B cell (primary cell): Measurements from ENCODE around the gene NT5E. TPM values are rescaled to one million over a fixed set of nuclear protein-coding genes. Genes with fewer than 3 reads are reported as not detected.

Experiments
- ATAC-seq: fragments of 200-7000 bp; cut with Tn5 transposase; one replicate; pipeline ENCODE4 v1.10.0; 2021; ENCODE audit warnings: low read depth, mild to moderate bottlenecking, moderate number of reproducible peaks, moderate library complexity
- CTCF ChIA-PET: fragments of 350-600 bp; sonication (Branson Sonifier 250); formaldehyde crosslinking; loops from one replicate; lab custom pipeline; 2021; ENCODE audit warnings: antibody characterized with exemption, inconsistent platforms; lab: Charles Lee
- POLR2A ChIA-PET: fragments of 350-600 bp; sonication (Branson Sonifier 250); formaldehyde crosslinking; loops from one replicate; lab custom pipeline; 2021; ENCODE audit warnings: antibody characterized with exemption; lab: Charles Lee
- DNase-seq: peaks from one replicate; pipeline ENCODE4 v3.0.0; 2013
- H2AFZ ChIP-seq: 2 replicates; pipeline ENCODE4 v1.6.1; 2012; ENCODE audit warnings: mild to moderate bottlenecking, low read depth, low read length; ENCODE audit not compliant: insufficient read depth, poor library complexity, severe bottlenecking
- H3K27ac ChIP-seq, 2 donors: 1 replicate in 1 of 2; 2 replicates in 1 of 2; pipeline ENCODE4 v1.5.1; 2012 to 2013; ENCODE audit warnings: low read length in 2 of 2, mild to moderate bottlenecking in 2 of 2, moderate library complexity in 1 of 2
- H3K27me3 ChIP-seq, 4 experiments: fragments of 200-600 bp in 1 of 4; sonication (generic) in 1 of 4; replicated peaks in 1 of 4; 1 replicate in 2 of 4; 2 replicates in 2 of 4; pipeline versions ENCODE4 v1.6.1 to v1.7.0; 2013 to 2016; ENCODE audit warnings: low read length in 3 of 4, mild to moderate bottlenecking in 2 of 4, mixed read lengths in 1 of 4, moderate library complexity in 1 of 4; ENCODE audit not compliant: insufficient read depth in 4 of 4, control insufficient read depth in 3 of 4; ENCODE audit errors: control extremely low read depth in 1 of 4
- H3K36me3 ChIP-seq, 2 experiments: replicated peaks in 1 of 2; 1 replicate in 1 of 2; 2 replicates in 1 of 2; pipeline versions ENCODE4 v1.6.1 to v1.7.1; 2013; ENCODE audit warnings: low read length in 1 of 2; ENCODE audit not compliant: insufficient read depth in 2 of 2, control insufficient read depth in 1 of 2; ENCODE audit errors: control extremely low read depth in 1 of 2, extremely low read depth in 1 of 2
- H3K4me1 ChIP-seq, 2 donors: fragments of 200-600 bp in 1 of 2; sonication (generic) in 1 of 2; 1 replicate in 1 of 2; 2 replicates in 1 of 2; pipeline versions ENCODE4 v1.5.1 to v1.6.1; 2013 to 2017; ENCODE audit warnings: low read length in 2 of 2; ENCODE audit not compliant: control insufficient read depth in 2 of 2, insufficient read depth in 2 of 2
- H3K4me2 ChIP-seq: replicated peaks from 2 replicates; pipeline ENCODE3; 2012; ENCODE audit warnings: mild to moderate bottlenecking, low read depth, low read length; ENCODE audit not compliant: poor library complexity, severe bottlenecking
- H3K4me3 ChIP-seq, 5 experiments: fragments of 200-600 bp in 1 of 5; sonication (generic) in 1 of 5; 1 replicate in 3 of 5; 2 replicates in 2 of 5; pipeline versions ENCODE4 v1.5.1 to v1.7.0; 2011 to 2016; ENCODE audit warnings: low read length in 4 of 5, mild to moderate bottlenecking in 4 of 5, low read depth in 2 of 5, control low read depth in 1 of 5, moderate library complexity in 1 of 5; ENCODE audit not compliant: insufficient read depth in 1 of 5; ENCODE audit errors: control extremely low read depth in 1 of 5, extremely low read depth in 1 of 5
- H3K79me2 ChIP-seq: fragments of 200-600 bp; sonication (generic); one replicate; pipeline ENCODE4 v1.6.0; 2016; ENCODE audit warnings: low read length; ENCODE audit not compliant: control insufficient read depth, insufficient read depth
- H3K9ac ChIP-seq: fragments of 200-600 bp; sonication (generic); 2 replicates; pipeline ENCODE4 v1.6.1; 2017; ENCODE audit warnings: mild to moderate bottlenecking, low read length, moderate library complexity
- H3K9me3 ChIP-seq, 3 donors: one replicate each; pipeline versions ENCODE4 v1.6.1 to v1.7.1; 2013; ENCODE audit warnings: low read length in 2 of 3; ENCODE audit not compliant: control insufficient read depth in 2 of 3, insufficient read depth in 1 of 3; ENCODE audit errors: control extremely low read depth in 1 of 3
- H4K20me1 ChIP-seq: 2 replicates; pipeline ENCODE4 v1.6.0; 2012; ENCODE audit warnings: mild to moderate bottlenecking, low read length; ENCODE audit not compliant: insufficient read depth, control insufficient read depth, poor library complexity, severe bottlenecking
- H3K27ac Mint-ChIP-seq: one replicate; pipeline ENCODE4 v1.8.0; 2021; ENCODE audit warnings: mixed read lengths
- H3K27me3 Mint-ChIP-seq: one replicate; pipeline ENCODE4 v1.8.0; 2021; ENCODE audit warnings: mixed read lengths
- H3K4me1 Mint-ChIP-seq: one replicate; pipeline ENCODE4 v1.8.0; 2021; ENCODE audit warnings: mixed read lengths
- H3K4me3 Mint-ChIP-seq: one replicate; pipeline ENCODE4 v1.8.0; 2021; ENCODE audit warnings: mixed read lengths
- H3K9me3 Mint-ChIP-seq: one replicate; pipeline ENCODE4 v1.8.0; 2022; ENCODE audit warnings: mixed read lengths; ENCODE audit not compliant: insufficient read depth
- EZH2 ChIP-seq: IDR thresholded peaks from 2 replicates; pipeline ENCODE4 v1.6.1; 2012; ENCODE audit warnings: borderline replicate concordance, low read depth, mild to moderate bottlenecking, moderate library complexity, low read length; ENCODE audit not compliant: insufficient read depth, poor library complexity, severe bottlenecking
- WGBS: methylation state at CpG from one replicate; pipeline ENCODE4 v1.1.5; 2013; ENCODE audit warnings: missing lambda C conversion rate; ENCODE audit not compliant: insufficient coverage; 5-methylcytosine and 5-hydroxymethylcytosine counted together
- intact Hi-C: fragments of 100-400 bp; cut with micrococcal nuclease; formaldehyde crosslinking; loops from one replicate; pipeline ENCODE4 v1.10.0; 2022
- polyA plus RNA-seq: library from polyadenylated mRNA; depleted of rRNA; stranded (reverse); fragments of >200 nt; gene quantifications from 2 replicates; pipeline ENCODE4 v1.2.3, GENCODE V29; 2012
- total RNA-seq, 2 donors: library from RNA; stranded (reverse); fragments of 120-200 nt in 1 of 2; gene quantifications; 1 replicate in 1 of 2; 2 replicates in 1 of 2; pipeline versions ENCODE4 v1.2.3 to v1.2.4, GENCODE V29; 2013 to 2022
- TF ChIP-seq, protein P1 (sequence below): fragments of 200-600 bp; IDR thresholded peaks from one replicate; pipeline ENCODE4 v1.8.0; 2022; ENCODE audit warnings: antibody characterized with exemption, mild to moderate bottlenecking

The NT5E gene
- total and polyA plus RNA-seq, 2 donors (not counting 1 experiment from before 2014, with no cell fraction given), result 11.6 to 23.2 TPM

DNA sequence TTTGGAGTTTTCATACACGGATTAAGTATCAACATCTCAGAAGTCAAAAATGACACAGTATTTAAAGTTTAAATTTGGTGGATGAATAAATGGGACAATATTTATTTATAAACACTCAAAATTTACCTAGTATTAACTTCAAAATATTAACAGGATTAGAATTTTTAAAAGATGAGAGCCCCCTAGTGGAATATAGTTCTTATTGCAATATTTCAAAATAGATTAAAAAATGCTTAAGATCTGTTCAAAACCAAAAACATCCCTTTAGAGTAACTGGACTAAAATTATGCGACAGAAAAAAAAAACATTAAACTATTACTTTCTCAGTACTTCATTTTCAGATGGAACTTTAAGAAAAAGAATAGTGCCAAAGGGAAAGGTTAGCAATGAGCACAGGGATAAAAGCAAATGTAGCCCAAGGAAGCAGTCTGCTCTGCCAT lies 87.2 kb downstream of the NT5E start:
- no CpG with 5 or more reads among the region's 2 CpGs for whole genome bisulfite sequencing
- Mint-ChIP-seq H3K9me3 (no peaks in the 10 kb centered on the region), H3K4me1 (no peaks in the 10 kb centered on the region), H3K27ac (no peak overlapping the region), H3K27me3 (no peaks in the 10 kb centered on the region), H3K4me3 (no peak overlapping the region)
- H3K4me2 ChIP-seq, result no peak overlapping the region
- no peaks in the 10 kb centered on the region for H3K79me2 ChIP-seq
- H3K9ac ChIP-seq, result no peak overlapping the region
- CTCF ChIA-PET, result interaction anchor here (0.6 to 3.4 kb wide), 24 partner anchors 9 to 1858 kb away, joined by 3 to 29 read pairs (median 4); partner anchors contain the start of gene NT5E
- peak; percentile 14 for DNase-seq
- no peaks in the 10 kb centered on the region for H3K4me1 ChIP-seq
- H2AFZ ChIP-seq, result no peak overlapping the region
- POLR2A ChIA-PET, result no interaction called here
- intact Hi-C loops, result loop anchor here (1.0 to 5.0 kb wide), 2 partner anchors 140 to 182 kb away; no protein-coding TSS in a partner anchor
- peaks cover 6 to 29% of the 10 kb centered on the region in 2 experiments for H3K36me3 ChIP-seq
- no peak for ATAC-seq
- H3K27ac ChIP-seq, result no peak overlapping the region
- no peak overlapping the region for H3K4me3 ChIP-seq
- H3K9me3 ChIP-seq, result no peaks in the 10 kb centered on the region
- TF ChIP-seq, protein P1, sequence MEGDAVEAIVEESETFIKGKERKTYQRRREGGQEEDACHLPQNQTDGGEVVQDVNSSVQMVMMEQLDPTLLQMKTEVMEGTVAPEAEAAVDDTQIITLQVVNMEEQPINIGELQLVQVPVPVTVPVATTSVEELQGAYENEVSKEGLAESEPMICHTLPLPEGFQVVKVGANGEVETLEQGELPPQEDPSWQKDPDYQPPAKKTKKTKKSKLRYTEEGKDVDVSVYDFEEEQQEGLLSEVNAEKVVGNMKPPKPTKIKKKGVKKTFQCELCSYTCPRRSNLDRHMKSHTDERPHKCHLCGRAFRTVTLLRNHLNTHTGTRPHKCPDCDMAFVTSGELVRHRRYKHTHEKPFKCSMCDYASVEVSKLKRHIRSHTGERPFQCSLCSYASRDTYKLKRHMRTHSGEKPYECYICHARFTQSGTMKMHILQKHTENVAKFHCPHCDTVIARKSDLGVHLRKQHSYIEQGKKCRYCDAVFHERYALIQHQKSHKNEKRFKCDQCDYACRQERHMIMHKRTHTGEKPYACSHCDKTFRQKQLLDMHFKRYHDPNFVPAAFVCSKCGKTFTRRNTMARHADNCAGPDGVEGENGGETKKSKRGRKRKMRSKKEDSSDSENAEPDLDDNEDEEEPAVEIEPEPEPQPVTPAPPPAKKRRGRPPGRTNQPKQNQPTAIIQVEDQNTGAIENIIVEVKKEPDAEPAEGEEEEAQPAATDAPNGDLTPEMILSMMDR, result peak; percentile 92
- no peak for TF ChIP-seq EZH2
- no peaks in the 10 kb centered on the region for H3K27me3 ChIP-seq
- no peaks in the 10 kb centered on the region for H4K20me1 ChIP-seq

DNA sequence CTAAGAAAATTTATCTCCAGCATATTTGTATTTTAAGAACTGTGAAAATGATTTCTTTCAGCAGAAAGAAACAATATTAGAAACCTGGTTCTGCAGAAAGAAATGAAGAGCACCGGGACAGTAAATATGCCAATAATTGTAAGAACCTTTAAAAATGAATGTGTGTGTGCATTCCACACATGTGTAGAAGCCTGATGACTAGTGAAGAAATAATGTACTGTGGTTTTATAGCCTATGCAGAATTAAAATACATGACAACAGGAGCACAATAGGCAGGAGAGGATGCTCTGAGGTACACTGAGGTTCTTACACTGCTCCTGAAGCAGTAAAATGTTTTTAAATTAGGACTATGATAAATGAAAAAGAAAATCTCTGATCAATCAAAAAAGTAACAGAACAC lies 94.9 kb downstream of the NT5E start:
- no peak overlapping the region for H3K4me3 Mint-ChIP-seq
- intact Hi-C loops, result no loop called here
- H3K4me1 ChIP-seq, result no peaks in the 10 kb centered on the region
- H3K27ac ChIP-seq, result no peak overlapping the region
- H3K27me3 Mint-ChIP-seq, result no peaks in the 10 kb centered on the region
- POLR2A ChIA-PET, result no interaction called here
- no peak overlapping the region for H3K9ac ChIP-seq
- CTCF ChIA-PET, result no interaction called here
- no peaks in the 10 kb centered on the region for H4K20me1 ChIP-seq
- TF ChIP-seq, protein P1, result no peak
- no peak for TF ChIP-seq EZH2
- H3K4me1 Mint-ChIP-seq, result no peaks in the 10 kb centered on the region
- H3K9me3 ChIP-seq, result no peaks in the 10 kb centered on the region
- H3K9me3 Mint-ChIP-seq, result no peaks in the 10 kb centered on the region
- H3K4me3 ChIP-seq, result no peak overlapping the region
- no peaks in the 10 kb centered on the region for H3K27me3 ChIP-seq
- H3K4me2 ChIP-seq, result no peak overlapping the region
- ATAC-seq (no peak), DNase-seq (no peak)
- H2AFZ ChIP-seq, result no peak overlapping the region
- H3K36me3 ChIP-seq, result peaks cover 14 to 26% of the 10 kb centered on the region in 2 experiments
- H3K79me2 ChIP-seq, result no peaks in the 10 kb centered on the region
- H3K27ac Mint-ChIP-seq, result no peak overlapping the region
- no CpG with 5 or more reads among the region's 1 CpG for WGBS

Other genes starting within 250 kb of the NT5E start
- gene SNX14, start 143.8 kb downstream of the NT5E start, total RNA-seq, result 80.0 and 95.1 TPM in 2 replicates
- gene SNX14, start 143.8 kb downstream of the NT5E start, polyA plus RNA-seq, result 36.9 and 49.9 TPM in 2 replicates
- gene SYNCRIP, start 192.8 kb downstream of the NT5E start, total RNA-seq, result 88.5 and 98.3 TPM in 2 replicates
- 7.9 and 15.1 TPM in 2 replicates for gene SYNCRIP, start 192.8 kb downstream of the NT5E start, polyA plus RNA-seq